ENCODE data around the gene SETD5. TPM values are rescaled to one million over a fixed set of nuclear protein-coding genes. Genes with fewer than 3 reads are reported as not detected.

SETD5 gene
- 198 and 206 TPM in 2 replicates for total RNA-seq
- long read RNA-seq, partial matches to known transcripts, result 23 of 45 reads
- long read RNA-seq, other reads (novel, unspliced or antisense), result 21 of 45 reads

- H3K4me3 Mint-ChIP-seq, result peak within 1 kb of the TSS; percentile 100
- H3K27ac Mint-ChIP-seq (ENCODE audit: unreplicated experiment), result peak within 1 kb of the TSS; percentile 100
- peaks cover 67% of the 10 kb centered on the region for H3K4me1 Mint-ChIP-seq
- no peak for TF ChIP-seq CTCF (conservative IDR thresholded peaks at IDR 0.05)
- H3K27me3 Mint-ChIP-seq (ENCODE audit: low read depth), result peaks cover 13% of the 10 kb centered on the region
- peaks cover 8% of the 10 kb centered on the region for H3K36me3 Mint-ChIP-seq (ENCODE audit: low read depth)
- H3K9me3 Mint-ChIP-seq, result no peaks in the 10 kb centered on the region
- DNase-seq (ENCODE audit: low read depth, low spot score), result peak; percentile 99
Observed at GRCh38 chr3:9397332-9397905, at the start of gene SETD5. Gene SETD5, plus strand, starts transcription at chr3:9397615. Its CDS starts 31,324 bp downstream, at chr3:9428939.

- peaks cover 21% of the 10 kb centered on the region for H3K4me1 Mint-ChIP-seq
- no peaks in the 10 kb centered on the region for H3K36me3 Mint-ChIP-seq (ENCODE audit: low read depth)
- no peaks in the 10 kb centered on the region for H3K9me3 Mint-ChIP-seq
- DNase-seq (ENCODE audit: low read depth, low spot score), result no peak
- no peak for TF ChIP-seq CTCF (conservative IDR thresholded peaks at IDR 0.05)
- no peak overlapping the region for H3K4me3 Mint-ChIP-seq
- no peaks in the 10 kb centered on the region for H3K27me3 Mint-ChIP-seq (ENCODE audit: low read depth)
- no peak overlapping the region for H3K27ac Mint-ChIP-seq (ENCODE audit: unreplicated experiment)
Observed at GRCh38 chr3:9347887-9348286, 49.5 kb upstream of the SETD5 start.

GRCh38 chr3:9349321-9350117 lies 47.9 kb upstream of the SETD5 start:
- no peak for DNase-seq (ENCODE audit: low read depth, low spot score)
- Mint-ChIP-seq H3K4me1 (peaks cover 25% of the 10 kb centered on the region), H3K36me3 (ENCODE audit: low read depth) (no peaks in the 10 kb centered on the region), H3K27ac (ENCODE audit: unreplicated experiment) (peak overlapping the region; percentile 38), H3K27me3 (ENCODE audit: low read depth) (no peaks in the 10 kb centered on the region), H3K4me3 (no peak overlapping the region), H3K9me3 (no peaks in the 10 kb centered on the region)
- no peak for TF ChIP-seq CTCF (conservative IDR thresholded peaks at IDR 0.05)

GRCh38 chr3:9351709-9352126 lies 45.7 kb upstream of the SETD5 start:
- DNase-seq (ENCODE audit: low read depth, low spot score), result no peak
- TF ChIP-seq CTCF (conservative IDR thresholded peaks at IDR 0.05), result no peak
- Mint-ChIP-seq H3K27me3 (ENCODE audit: low read depth) (no peaks in the 10 kb centered on the region), H3K36me3 (ENCODE audit: low read depth) (no peaks in the 10 kb centered on the region), H3K4me3 (no peak overlapping the region), H3K4me1 (peaks cover 25% of the 10 kb centered on the region), H3K27ac (ENCODE audit: unreplicated experiment) (peak overlapping the region; percentile 16), H3K9me3 (no peaks in the 10 kb centered on the region)

- Mint-ChIP-seq H3K4me3 (no peak overlapping the region), H3K27me3 (ENCODE audit: low read depth) (no peaks in the 10 kb centered on the region), H3K27ac (ENCODE audit: unreplicated experiment) (no peak overlapping the region), H3K4me1 (peaks cover 22% of the 10 kb centered on the region), H3K9me3 (no peaks in the 10 kb centered on the region), H3K36me3 (ENCODE audit: low read depth) (no peaks in the 10 kb centered on the region)
- peak; percentile 59 for DNase-seq (ENCODE audit: low read depth, low spot score)
- TF ChIP-seq CTCF (conservative IDR thresholded peaks at IDR 0.05), result peak; percentile 94
Observed at GRCh38 chr3:9352917-9353752, 44.3 kb upstream of the SETD5 start.
